Keratinocyte (primary cell): ENCODE measurements around the gene TP53I13.

ENCODE experiments used
- CTCF ChIP-seq, 3 experiments: IDR thresholded peaks in 1 of 3; conservative IDR thresholded peaks in 1 of 3; optimal IDR thresholded peaks in 1 of 3; 2 replicates in 2 of 3; 3 replicates in 1 of 3; pipeline versions ENCODE3 to v1.5.1; 2011; ENCODE audit warnings: low read length in 3 of 3, mild to moderate bottlenecking in 3 of 3, moderate library complexity in 2 of 3, control low read depth in 1 of 3, inconsistent platforms in 1 of 3; ENCODE audit not compliant: insufficient read depth in 2 of 3; ENCODE audit errors: extremely low read depth in 1 of 3
- EZH2 ChIP-seq: IDR thresholded peaks from one replicate; pipeline ENCODE4 v1.6.1; 2012; ENCODE audit warnings: inconsistent platforms, mild to moderate bottlenecking, low read length, moderate library complexity

GRCh38 chr17:29567304-29567553 is 1.3 kb upstream of the TP53I13 start:
- TF ChIP-seq EZH2 (no peak), CTCF (optimal IDR thresholded peaks at IDR 0.05 in 1 of 3, IDR thresholded peaks at IDR 0.05 in 1 of 3, conservative IDR thresholded peaks at IDR 0.05 in 1 of 3; ENCODE audit: extremely low read depth in 1 of 3, insufficient read depth in 2 of 3, low read length in 3 of 3) (no peak)
